GM18507 (cell line): ENCODE data around the gene EFCAB14.
"Not testable (repeated sequence)": the region's sequence is repeated elsewhere in the genome, so short reads cannot be mapped to it uniquely, and the experiment has no call there.

Experiments
- DNase-seq: peaks from one replicate; pipeline ENCODE4 v3.0.0; 2011; ENCODE audit warnings: low read depth; ENCODE audit not compliant: insufficient read length; ENCODE audit errors: extremely low spot score
- FAIRE-seq: peaks from 2 replicates; lab custom pipeline; 2011; peaks lifted over from hg19 to GRCh38; lab: Jason Lieb, UNC

EFCAB14 gene

GRCh38 chr1:46689356-46689755 is 29.6 kb downstream of the EFCAB14 start:
- FAIRE-seq (no peak), DNase-seq (no peak)

DNA sequence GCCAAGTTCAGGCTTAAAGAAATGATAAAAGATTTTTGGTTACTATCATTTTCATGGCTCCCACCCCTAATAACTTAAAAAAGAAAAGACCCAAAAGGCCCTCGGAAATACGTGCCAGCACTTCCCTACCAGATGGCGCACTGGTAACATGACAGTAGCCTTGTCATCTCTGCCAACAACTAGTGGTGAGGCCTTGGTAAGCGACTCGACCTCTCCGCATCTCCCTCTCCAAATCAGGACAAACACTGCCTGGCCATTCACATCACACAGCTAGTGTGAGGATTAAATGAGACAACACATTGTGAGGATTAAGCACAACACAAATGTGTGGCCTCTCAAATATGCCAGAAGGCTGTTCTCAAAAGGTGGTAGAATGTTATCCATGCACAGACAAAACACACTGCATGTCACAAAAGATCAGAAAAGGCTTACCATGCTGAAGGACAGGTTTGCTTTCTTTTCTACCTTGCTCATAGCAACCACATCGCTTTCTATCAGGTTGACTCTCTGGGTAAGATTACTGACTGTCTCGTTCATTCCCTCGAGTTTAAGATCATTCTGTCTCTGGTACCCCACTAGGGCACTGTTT is 30.9 kb downstream of the EFCAB14 start:
- DNase-seq (no peak), FAIRE-seq (no peak)

- FAIRE-seq, result no peak
- DNase-seq, result no peak
Observed at GRCh38 chr1:46687093-46687659, 31.7 kb downstream of the EFCAB14 start.

- FAIRE-seq (no peak), DNase-seq (no peak)
Observed at GRCh38 chr1:46686255-46686654, 32.7 kb downstream of the EFCAB14 start.

DNA sequence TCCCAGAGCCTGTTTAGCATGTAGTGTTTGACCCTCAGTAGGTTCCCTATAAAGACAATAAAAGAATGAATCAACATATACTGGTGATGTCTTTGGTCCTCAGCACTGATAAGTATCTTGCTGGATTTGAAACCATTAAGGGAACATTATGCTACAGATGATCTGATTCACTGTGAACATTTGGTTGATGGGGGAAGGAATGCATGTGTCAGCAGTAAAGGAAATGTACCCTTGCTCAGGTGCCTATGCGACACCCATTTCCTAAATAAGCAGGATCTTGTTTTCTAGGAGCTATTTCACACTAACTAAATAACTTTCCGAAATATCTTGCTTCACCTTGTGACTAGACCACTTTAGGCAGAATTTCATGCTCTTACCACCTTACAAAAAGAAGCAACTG is 34.2 kb downstream of the EFCAB14 start:
- no peak for FAIRE-seq

GRCh38 chr1:46682064-46682463 is 36.9 kb downstream of the EFCAB14 start:
- no peak for FAIRE-seq

More for the DNA sequence above, 34.2 kb downstream of the EFCAB14 start:
- DNase-seq, result no peak

DNA sequence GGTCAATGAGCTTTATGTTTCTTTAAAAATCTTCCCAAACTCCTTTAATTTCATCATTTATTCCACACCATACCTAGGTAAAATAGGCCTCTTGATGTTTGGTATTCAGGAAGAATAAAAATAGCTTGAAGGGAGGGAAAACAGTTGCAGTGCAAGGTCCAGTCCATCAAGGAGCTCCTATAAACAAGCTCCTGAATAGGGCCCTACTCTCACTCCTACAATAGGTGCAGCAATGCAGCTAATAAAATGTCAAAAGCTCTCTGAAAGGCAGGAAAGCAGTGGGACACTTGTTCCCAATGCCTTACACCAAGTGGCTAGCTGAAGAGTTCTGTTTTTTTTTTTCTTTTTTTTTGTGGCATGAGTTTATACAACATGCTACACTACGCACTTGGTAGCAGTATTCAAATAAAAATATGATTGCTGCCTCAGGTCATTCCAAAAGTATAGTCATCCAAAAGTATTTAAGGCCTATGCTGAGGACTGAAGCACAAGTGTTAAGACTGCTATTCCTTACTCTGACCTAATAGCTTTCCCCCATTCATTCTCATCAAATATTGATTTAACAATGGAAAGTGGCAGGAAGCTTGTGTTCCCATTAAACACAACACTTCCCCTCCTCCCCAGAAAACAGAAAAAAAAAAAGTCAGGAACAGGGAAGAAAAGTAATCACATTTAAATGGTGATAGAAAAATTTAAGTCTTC is 37.4 kb downstream of the EFCAB14 start:
- DNase-seq (no peak), FAIRE-seq (no peak)

More at GRCh38 chr1:46682064-46682463, 36.9 kb downstream of the EFCAB14 start:
- no peak for DNase-seq

- DNase-seq, result no peak
- FAIRE-seq, result no peak
Observed at GRCh38 chr1:46679789-46680573, 38.9 kb downstream of the EFCAB14 start.

DNA sequence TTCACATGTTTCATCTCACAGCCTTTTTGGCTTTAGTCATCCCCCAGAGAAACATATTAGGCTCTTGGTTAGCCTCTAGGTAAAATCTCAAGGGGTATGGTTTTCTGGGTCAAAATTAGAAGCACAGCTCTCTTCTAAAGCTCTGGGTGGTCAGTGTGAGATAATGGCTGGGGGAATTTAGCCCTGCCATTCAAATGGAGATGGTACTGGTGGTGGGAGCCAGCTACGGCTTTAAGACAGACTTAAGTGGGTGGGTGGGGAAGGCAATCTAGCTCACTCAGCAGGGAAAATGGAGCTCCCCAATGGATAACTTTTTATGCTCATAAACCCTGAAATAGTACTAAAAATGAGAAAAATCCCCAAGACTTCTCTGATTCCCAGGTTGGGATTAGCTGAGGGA is 41.6 kb downstream of the EFCAB14 start:
- FAIRE-seq (no peak), DNase-seq (no peak)

GRCh38 chr1:46676531-46676930 is 42.4 kb downstream of the EFCAB14 start:
- no peak for DNase-seq
- FAIRE-seq, result no peak

- DNase-seq (no peak), FAIRE-seq (peak; percentile 73)
Observed at GRCh38 chr1:46675549-46676314, 43.2 kb downstream of the EFCAB14 start.

- FAIRE-seq, result no peak
Observed at GRCh38 chr1:46673749-46674182, 45.1 kb downstream of the EFCAB14 start.

DNA sequence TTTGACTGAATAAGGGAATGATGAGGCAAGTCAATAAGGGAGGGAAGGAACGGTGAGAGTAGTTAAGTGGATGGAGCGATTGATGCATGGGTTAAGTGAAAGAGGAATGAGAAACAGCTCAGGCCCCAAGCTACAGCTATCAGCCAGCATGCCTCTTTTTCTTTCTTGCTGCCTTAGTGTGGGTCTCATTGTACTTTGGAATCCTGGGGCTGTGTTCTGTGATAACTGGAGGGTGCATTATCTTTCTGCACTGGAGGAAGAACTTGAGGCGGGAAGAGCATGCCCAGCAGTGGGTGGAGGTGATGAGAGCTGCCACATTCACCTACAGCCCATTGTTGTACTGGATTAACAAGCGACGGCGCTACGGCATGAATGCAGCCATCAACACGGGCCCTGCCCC is 46.2 kb downstream of the EFCAB14 start:
- FAIRE-seq, result no peak
- no peak for DNase-seq

More at GRCh38 chr1:46673749-46674182, 45.1 kb downstream of the EFCAB14 start:
- no peak for DNase-seq

DNA sequence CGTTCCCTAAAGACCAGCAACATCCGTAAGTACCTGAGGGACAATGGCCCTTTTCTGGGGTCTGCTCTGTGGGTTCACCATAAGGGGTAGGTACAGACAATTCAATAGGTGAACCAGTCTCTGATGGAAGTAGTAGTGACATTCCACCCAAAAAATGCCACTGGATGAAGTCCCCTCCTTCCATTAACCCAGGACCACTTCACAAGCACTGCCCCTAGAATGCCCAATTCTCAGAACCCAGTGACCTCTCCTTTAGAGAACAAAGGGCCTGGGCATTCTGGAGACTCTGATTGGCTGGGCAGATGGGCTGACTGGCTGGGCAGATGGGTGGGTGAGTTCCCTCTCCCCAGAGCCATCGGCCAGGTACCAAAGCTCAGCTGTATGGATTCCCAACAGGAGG is 47.4 kb downstream of the EFCAB14 start, which contains the start of gene TEX38:
TSS of gene TEX38 (plus strand) at position 301 of the 400 bp plus-strand sequence. CDS start at position 382, 81 bp downstream.
- no peak for DNase-seq
- no peak for FAIRE-seq

DNA sequence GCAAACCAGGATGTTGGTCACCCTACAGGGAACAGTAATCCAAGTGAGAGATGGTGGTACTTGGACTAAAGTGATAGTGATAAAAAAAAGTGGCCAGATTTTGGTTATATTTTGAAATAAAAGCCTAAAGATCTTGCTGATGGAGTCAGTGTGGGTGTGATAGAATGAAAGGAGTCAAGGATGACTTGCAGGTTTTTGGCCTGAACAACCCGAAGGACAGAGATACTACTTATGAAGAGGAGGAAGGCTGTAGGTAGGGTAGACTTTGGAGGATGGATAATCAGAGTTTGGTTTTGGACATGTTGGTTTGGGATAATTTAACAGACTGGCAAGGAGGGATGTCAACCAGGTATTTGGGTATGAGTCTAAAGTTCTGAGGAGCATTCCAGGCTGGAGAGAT is 48.8 kb downstream of the EFCAB14 start:
- DNase-seq, result no peak
- no peak for FAIRE-seq

GRCh38 chr1:46667782-46668760 is 50.8 kb downstream of the EFCAB14 start, which contains the start of gene ATPAF1:
ATPAF1 (minus strand) TSS chr1:46668364; CDS start chr1:46668322, 42 bp downstream.
- DNase-seq (peak; percentile 69), FAIRE-seq (peak; percentile 81)

- no peak for FAIRE-seq
- DNase-seq, result no peak
Observed at GRCh38 chr1:46665983-46666382, 52.9 kb downstream of the EFCAB14 start.

DNA sequence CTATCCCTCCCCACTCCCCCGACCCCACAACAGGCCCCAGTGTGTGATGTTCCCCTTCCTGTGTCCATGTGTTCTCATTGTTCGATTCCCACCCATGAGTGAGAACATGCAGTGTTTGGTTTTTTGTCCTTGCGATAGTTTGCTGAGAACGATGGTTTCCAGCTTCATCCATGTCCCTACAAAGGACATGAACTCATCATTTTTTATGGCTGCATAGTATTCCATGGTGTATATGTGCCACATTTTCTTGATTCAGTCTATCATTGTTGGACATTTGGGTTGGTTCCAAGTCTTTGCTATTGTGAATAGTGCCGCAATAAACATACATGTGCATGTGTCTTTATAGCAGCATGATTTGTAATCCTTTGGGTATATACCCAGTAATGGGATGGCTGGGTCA is 56.0 kb downstream of the EFCAB14 start:
- FAIRE-seq, DNase-seq: not testable (repeated sequence)
